ENCODE measurements around the gene APLF.

DNA sequence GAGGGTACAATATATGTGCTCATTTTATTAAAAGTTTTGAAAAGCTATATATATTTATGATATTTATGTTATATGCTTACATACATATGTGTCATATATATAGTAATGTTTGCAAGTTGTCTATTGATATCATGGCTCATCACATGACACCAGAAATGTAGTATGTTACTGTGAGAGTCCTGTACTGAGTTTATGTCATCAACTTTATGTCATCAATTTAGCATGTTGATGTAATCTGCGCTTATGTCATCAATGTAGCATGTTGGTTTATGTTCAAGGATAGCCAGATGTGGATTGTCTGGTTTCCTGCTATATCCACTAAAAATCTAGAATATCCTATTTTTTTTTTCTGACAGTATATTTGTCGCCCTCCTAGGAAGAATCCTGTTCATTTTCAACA is 77.4 kb downstream of the APLF start:
- TF ChIP-seq EP300 (IDR thresholded peaks at IDR 0.05) = no peak
- TF ChIP-seq, protein P1, sequence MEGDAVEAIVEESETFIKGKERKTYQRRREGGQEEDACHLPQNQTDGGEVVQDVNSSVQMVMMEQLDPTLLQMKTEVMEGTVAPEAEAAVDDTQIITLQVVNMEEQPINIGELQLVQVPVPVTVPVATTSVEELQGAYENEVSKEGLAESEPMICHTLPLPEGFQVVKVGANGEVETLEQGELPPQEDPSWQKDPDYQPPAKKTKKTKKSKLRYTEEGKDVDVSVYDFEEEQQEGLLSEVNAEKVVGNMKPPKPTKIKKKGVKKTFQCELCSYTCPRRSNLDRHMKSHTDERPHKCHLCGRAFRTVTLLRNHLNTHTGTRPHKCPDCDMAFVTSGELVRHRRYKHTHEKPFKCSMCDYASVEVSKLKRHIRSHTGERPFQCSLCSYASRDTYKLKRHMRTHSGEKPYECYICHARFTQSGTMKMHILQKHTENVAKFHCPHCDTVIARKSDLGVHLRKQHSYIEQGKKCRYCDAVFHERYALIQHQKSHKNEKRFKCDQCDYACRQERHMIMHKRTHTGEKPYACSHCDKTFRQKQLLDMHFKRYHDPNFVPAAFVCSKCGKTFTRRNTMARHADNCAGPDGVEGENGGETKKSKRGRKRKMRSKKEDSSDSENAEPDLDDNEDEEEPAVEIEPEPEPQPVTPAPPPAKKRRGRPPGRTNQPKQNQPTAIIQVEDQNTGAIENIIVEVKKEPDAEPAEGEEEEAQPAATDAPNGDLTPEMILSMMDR (IDR thresholded peaks at IDR 0.05) = no peak
- TF ChIP-seq RAD21 (conservative IDR thresholded peaks at IDR 0.05 in 1 of 2, IDR thresholded peaks at IDR 0.05 in 1 of 2) = no peak
- TF ChIP-seq CEBPB (IDR thresholded peaks at IDR 0.05) = no peak
- TF ChIP-seq HDAC2 (IDR thresholded peaks at IDR 0.05) = no peak
- TF ChIP-seq, protein P2, sequence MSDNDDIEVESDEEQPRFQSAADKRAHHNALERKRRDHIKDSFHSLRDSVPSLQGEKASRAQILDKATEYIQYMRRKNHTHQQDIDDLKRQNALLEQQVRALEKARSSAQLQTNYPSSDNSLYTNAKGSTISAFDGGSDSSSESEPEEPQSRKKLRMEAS (IDR thresholded peaks at IDR 0.05) = no peak
- TF ChIP-seq, protein P3, sequence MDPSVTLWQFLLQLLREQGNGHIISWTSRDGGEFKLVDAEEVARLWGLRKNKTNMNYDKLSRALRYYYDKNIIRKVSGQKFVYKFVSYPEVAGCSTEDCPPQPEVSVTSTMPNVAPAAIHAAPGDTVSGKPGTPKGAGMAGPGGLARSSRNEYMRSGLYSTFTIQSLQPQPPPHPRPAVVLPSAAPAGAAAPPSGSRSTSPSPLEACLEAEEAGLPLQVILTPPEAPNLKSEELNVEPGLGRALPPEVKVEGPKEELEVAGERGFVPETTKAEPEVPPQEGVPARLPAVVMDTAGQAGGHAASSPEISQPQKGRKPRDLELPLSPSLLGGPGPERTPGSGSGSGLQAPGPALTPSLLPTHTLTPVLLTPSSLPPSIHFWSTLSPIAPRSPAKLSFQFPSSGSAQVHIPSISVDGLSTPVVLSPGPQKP (IDR thresholded peaks at IDR 0.05; ENCODE audit: low read depth, low read length) = no peak
- TF ChIP-seq CHD4 (IDR thresholded peaks at IDR 0.05; ENCODE audit: borderline replicate concordance) = no peak
- no peak for TF ChIP-seq CHD2 (IDR thresholded peaks at IDR 0.05; ENCODE audit: low read length, partially characterized antibody)
- TF ChIP-seq ZFP36 (IDR thresholded peaks at IDR 0.05; ENCODE audit: borderline replicate concordance, partially characterized antibody) = no peak
- TF ChIP-seq POLR2A (IDR thresholded peaks at IDR 0.05; ENCODE audit: low read length) = no peak
- no peak for TF ChIP-seq NPAS2 (CRISPR knock-in tag; IDR thresholded peaks at IDR 0.05; ENCODE audit: borderline replicate concordance)
- no peak for TF ChIP-seq FOSL2 (IDR thresholded peaks at IDR 0.05)
- TF ChIP-seq FOSL2 (CRISPR knock-in tag; IDR thresholded peaks at IDR 0.05) = no peak

All from A549 (cell line).